ENCODE measurements around the gene CHD6.

- TF ChIP-seq CHD2 (IDR thresholded peaks at IDR 0.05; ENCODE audit: low read depth, low read length) (no peak), FOXO4 (CRISPR knock-in tag; conservative IDR thresholded peaks at IDR 0.05) (no peak), ZFP36 (IDR thresholded peaks at IDR 0.05; ENCODE audit: borderline replicate concordance, low read depth, low read length, partially characterized antibody) (no peak), ZNF724P (CRISPR knock-in tag; IDR thresholded peaks at IDR 0.05; ENCODE audit: borderline replicate concordance) (no peak), MAX (IDR thresholded peaks at IDR 0.05) (no peak)
Observed at GRCh38 chr20:41607791-41608190, 10.4 kb downstream of the CHD6 start.

Measured in HepG2 (cell line).